GM12891 (cell line): ENCODE data around the gene SOX3.

Experiments
- DNase-seq: peaks from one replicate; pipeline ENCODE4 v3.0.0; 2011; ENCODE audit warnings: low spot score; ENCODE audit not compliant: insufficient read length
- FAIRE-seq: peaks from 2 replicates; lab custom pipeline; 2011; peaks lifted over from hg19 to GRCh38; lab: Jason Lieb, UNC
- PAX5 ChIP-seq: IDR thresholded peaks from 2 replicates; pipeline ENCODE4 v1.6.1; 2011; ENCODE audit warnings: low read length, moderate library complexity, mild to moderate bottlenecking; ENCODE audit not compliant: insufficient read depth, severe bottlenecking
- POLR2A ChIP-seq: IDR thresholded peaks from 2 replicates; pipeline ENCODE4 v1.6.1; 2011; ENCODE audit warnings: low read depth, low read length, control low read depth
- POLR2AphosphoS5 ChIP-seq: IDR thresholded peaks from 2 replicates; pipeline ENCODE4 v1.6.1; 2011; ENCODE audit warnings: low read depth, low read length, control low read depth
- POU2F2 ChIP-seq: IDR thresholded peaks from 2 replicates; pipeline ENCODE4 v1.6.1; 2011; ENCODE audit warnings: low read depth, mild to moderate bottlenecking, control low read depth, low read length, moderate library complexity
- SPI1 ChIP-seq: IDR thresholded peaks from 2 replicates; pipeline ENCODE4 v1.6.1; 2011; ENCODE audit warnings: low read depth, low read length, control low read depth
- TAF1 ChIP-seq: IDR thresholded peaks from 2 replicates; pipeline ENCODE4 v1.6.1; 2011; ENCODE audit warnings: low read depth, low read length, control low read depth

SOX3 gene

DNA sequence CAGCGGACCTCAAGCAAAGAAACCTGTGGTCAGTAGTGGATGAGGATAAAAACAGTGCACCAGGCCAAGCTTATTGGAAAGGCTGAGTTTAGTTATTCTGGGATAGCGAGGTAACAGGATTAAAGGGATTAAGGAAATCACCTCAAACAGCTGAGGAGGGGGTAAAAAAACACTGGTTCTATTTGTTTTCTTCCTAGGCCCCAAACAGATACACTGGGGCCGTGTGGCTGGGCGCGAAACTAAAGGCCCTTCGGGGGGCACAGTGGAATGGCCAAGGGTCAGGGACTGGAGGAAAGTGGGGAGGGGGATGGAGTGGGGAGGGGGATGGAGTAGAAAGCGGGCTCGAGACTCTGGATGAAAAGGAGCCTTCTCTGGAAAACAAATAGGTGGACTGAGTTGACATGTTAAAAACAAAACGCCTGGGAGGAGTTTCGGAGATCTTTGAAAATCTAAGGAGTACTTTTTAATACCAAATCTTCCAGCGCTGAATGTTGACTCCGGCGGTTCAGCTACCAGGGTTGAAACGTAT is 2.9 kb downstream of the SOX3 start:
- DNase-seq, result no peak
- TF ChIP-seq SPI1 (no peak), POLR2A (no peak), PAX5 (no peak), TAF1 (no peak), POLR2AphosphoS5 (no peak), POU2F2 (no peak)
- no peak for FAIRE-seq

DNA sequence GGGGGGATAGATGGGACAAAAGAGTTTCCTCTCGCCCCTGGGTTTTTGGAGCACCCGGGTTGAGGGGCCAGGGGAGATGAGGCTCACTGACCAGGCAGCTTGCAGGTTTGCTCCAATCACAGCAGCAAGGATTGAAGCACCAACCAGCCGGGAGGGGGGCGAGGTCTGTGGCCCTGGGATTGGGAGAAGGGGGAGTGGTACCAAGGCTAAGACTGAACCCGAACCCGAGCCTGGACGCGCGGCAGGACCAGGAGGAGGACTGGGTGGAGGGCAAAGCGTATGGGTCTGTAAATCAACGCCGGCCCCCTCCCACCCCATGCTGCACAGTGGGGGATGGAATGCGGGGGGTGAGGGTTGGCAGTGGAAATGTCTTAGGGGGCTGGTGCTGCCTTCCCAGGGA is 3.5 kb downstream of the SOX3 start:
- DNase-seq (no peak), FAIRE-seq (no peak)
- TF ChIP-seq SPI1 (no peak), POLR2A (no peak), POLR2AphosphoS5 (no peak), PAX5 (no peak), POU2F2 (no peak), TAF1 (no peak)

DNA sequence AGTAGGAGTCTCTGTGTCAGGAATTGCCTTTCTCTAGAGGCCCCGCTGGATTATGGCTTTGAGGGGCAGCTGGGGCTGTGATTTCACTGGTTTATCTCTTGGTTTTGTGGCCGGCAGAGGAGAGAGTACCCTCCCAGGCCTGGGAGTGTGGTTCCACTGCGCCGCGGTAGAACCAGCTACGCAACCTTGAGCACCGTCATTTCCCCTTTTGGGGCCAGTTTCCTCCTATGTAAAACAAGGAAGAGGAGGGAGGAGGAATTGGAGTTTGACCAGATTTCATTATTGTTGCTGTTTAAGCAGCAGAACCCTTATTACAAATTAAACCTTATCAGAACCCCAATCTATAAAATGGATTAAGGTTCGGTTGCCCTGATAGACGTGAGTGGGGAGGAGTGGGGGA is 4.4 kb downstream of the SOX3 start:
- TF ChIP-seq PAX5 (no peak), TAF1 (no peak), POLR2AphosphoS5 (no peak), POLR2A (no peak), POU2F2 (no peak), SPI1 (no peak)
- DNase-seq (no peak), FAIRE-seq (no peak)

DNA sequence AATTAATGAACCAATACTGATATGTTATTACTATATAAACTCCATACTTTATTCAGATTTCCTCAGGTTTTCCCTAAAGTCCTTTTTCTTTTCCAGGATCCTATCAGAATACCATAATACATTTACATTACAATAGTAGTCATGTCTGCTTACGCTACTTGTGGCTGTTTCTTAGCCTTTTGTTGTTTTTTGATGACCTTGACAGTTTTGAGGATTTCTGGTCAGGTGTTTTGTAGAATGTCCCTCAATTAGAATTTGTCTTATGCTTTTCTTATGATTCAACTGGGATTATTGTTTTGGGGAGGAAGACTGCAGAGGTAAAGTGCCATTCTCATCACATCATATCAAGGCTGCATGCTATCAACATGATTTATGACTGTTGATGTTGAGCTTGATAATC is 9.1 kb downstream of the SOX3 start:
- FAIRE-seq (no peak), DNase-seq (no peak)
- TF ChIP-seq SPI1, result no peak
- TF ChIP-seq POLR2A, result no peak
- no peak for TF ChIP-seq POU2F2
- TF ChIP-seq POLR2AphosphoS5, result no peak
- TF ChIP-seq PAX5, result no peak
- TF ChIP-seq TAF1, result no peak

DNA sequence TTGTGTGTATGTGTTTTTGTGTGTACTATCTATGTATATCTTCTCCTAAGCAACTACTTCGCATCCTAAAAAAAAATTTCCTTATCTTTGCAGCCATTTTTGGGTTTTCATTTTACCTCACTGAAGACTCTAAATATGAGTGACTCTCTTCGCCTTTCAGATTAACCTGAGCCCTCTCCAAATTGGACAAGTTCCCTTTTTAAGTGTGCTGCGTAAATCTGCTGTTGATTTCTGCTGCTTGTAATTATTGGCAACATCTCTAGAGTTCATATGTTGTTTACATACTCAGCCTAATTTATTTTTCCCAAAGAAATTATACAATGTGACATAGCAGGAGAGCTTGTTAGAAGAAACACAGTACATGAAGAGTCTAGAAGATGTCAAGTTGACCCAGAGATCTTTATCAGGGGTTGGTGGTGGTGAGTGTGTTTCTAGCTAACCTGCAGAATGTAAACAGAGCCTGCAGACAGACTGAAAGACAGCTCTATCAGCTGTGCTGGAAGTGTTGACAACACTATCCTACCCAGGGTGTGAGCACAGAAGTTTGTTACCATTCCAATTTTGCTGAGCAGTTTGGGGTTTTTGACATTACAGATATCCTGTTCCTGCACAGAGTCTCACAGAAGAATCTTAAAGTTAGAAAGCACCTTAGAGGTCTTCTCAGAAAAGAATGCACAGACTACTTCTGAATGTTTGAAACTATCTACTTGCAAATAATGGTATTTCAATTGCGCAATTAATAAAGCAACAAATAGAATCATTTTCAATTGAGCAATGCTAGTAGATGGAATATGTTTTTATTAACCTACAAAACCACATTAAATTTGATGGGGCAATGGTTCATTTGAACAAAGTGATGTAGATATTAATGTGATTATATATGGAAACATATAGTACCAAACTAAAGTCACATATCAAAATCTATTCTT is 12.5 kb downstream of the SOX3 start:
- FAIRE-seq (no peak), DNase-seq (no peak)
- TF ChIP-seq POLR2A, result no peak
- TF ChIP-seq POLR2AphosphoS5, result no peak
- TF ChIP-seq POU2F2, result no peak
- TF ChIP-seq TAF1, result no peak
- no peak for TF ChIP-seq SPI1
- no peak for TF ChIP-seq PAX5

DNA sequence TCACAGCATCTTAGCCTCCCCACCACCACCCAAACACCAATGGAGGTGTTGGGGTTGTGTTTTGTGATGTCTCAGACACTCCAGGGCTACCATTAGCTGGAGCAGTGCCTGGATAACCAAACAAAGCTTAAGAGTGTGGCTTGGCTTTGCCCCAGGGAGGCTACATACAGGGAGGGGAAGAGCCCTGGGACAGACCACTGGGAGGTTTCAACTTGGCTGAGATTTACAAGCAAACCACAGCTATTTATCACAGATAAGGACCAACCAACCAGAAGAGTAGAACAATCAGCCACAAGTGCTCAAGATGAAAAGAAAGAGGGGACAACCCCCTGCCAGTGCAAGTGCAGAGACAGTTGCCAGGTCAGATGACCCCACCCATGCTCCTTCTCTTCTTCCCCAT is 24.1 kb downstream of the SOX3 start:
- no peak for DNase-seq
- TF ChIP-seq PAX5 (no peak), SPI1 (no peak), POU2F2 (no peak), POLR2A (no peak), POLR2AphosphoS5 (no peak), TAF1 (no peak)
- FAIRE-seq, result no peak

DNA sequence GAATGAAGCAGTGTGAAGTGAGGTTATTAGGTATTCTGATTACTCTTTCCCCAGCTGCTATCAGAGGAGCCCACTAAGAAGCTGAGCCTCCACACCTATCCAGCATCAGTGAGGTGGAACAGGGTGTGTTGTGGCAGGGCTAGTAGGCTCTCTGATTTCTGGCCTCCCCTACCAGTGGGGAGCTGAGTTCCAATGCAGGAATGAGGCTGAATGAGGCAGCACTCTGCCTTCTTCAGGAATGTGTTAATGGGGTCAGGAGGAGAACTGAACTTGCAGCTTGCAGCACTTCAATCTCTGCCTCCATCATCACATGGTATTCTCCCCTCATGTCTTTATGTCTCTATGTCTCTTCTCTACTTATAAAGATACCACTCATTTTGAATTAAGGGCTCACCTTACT is 26.9 kb downstream of the SOX3 start:
- no peak for TF ChIP-seq POLR2AphosphoS5
- no peak for TF ChIP-seq TAF1
- TF ChIP-seq POLR2A, result no peak
- no peak for FAIRE-seq

DNA sequence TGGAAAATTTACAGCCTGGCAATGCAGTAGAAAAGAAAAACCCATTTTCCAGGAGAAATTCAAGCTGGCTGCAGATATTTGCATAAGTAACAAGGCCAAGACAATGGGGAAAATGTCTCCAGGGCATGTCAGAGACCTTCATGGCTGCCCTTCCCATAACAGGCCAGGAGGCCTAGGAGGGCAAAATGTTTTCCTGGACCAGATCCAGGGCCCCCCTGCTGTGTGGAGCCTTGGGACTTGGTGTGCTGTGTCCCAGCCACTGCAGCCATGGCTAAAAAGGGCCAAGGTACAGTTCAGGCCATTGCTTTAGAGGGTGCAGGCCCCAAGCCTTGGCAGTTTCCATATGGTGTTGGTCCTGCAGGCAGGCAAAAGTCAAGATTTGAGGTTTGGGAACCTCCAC is 29.8 kb downstream of the SOX3 start:
- FAIRE-seq (no peak), DNase-seq (no peak)

More for the DNA sequence above, 26.9 kb downstream of the SOX3 start:
- no peak for DNase-seq

DNA sequence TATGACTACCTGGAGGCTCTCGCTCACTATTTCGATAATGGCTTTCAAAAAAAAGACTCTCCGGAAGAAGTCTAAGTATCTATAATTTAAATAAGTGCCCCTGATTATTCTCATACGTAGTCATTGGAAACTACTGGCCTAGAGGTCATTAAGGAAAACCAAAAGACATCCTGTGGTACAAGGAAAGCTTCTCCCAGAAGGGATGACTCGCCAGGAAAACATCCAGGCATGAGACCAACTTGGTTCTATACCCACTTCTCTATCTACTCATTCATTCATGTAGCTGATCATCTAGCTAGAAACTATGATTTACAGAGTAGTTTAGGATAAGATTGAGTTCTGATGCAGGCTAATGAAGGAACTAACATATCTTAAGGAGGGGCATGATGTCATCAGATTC is 37.7 kb downstream of the SOX3 start:
- TF ChIP-seq POLR2AphosphoS5 (no peak), TAF1 (no peak), PAX5 (no peak), POU2F2 (no peak), SPI1 (no peak), POLR2A (no peak)
- no peak for DNase-seq
- no peak for FAIRE-seq

More for the DNA sequence above, 29.8 kb downstream of the SOX3 start:
- TF ChIP-seq PAX5, result no peak
- TF ChIP-seq TAF1, result no peak
- TF ChIP-seq POLR2A, result no peak
- TF ChIP-seq POLR2AphosphoS5, result no peak
- TF ChIP-seq SPI1, result no peak
- no peak for TF ChIP-seq POU2F2
